C1 segment of cervical spinal cord (tissue), 14 donors: ENCODE data around the gene PRXL2B.
"Not testable (repeated sequence)": the region's sequence is repeated elsewhere in the genome, so short reads cannot be mapped to it uniquely, and the experiment has no call there.

Experiments
- DNase-seq, 14 donors: peaks; one replicate each; lab custom pipeline; 2025; lab: John Stamatoyannopoulos, UW

The PRXL2B gene

DNA sequence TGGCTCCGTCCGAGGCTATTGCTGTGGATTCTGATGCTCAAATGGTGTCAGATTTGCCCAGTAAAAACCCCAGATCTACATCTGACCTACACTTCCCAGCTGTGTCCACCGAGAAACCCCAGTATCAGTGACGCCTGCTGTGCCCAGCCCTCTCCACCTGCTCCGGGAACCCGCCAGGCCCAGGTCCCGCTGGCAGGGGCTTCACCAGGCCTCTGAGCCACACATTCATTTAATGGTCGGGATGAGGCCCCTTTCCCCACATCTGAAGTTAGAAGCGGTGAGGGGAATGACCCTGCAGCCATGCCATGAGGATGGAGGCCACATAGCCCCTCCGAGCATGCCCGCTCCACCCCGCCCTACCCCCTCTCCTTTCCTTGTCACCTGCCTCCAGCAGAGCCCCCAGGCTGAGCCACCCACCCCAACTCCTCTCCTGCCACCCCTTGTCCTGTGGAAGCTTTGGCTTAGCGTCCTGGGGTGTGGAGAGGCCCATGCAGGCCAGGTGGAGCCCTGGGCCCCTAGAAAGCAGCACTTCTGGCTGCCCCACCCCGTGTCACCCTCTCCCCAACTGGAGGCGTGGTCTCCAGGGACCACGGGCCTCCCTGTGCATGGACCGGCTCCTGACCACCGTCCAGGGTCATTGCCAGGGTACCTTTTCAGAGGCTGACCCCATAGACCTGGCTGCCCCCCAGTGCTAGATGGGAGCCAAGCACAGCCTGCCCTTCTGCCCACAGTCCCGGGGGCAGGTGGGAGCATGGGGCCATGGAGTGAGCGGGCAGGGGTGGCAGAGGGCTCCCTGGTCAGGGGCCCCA, 22.4 kb upstream of the PRXL2B start:
- no peak for DNase-seq

DNA sequence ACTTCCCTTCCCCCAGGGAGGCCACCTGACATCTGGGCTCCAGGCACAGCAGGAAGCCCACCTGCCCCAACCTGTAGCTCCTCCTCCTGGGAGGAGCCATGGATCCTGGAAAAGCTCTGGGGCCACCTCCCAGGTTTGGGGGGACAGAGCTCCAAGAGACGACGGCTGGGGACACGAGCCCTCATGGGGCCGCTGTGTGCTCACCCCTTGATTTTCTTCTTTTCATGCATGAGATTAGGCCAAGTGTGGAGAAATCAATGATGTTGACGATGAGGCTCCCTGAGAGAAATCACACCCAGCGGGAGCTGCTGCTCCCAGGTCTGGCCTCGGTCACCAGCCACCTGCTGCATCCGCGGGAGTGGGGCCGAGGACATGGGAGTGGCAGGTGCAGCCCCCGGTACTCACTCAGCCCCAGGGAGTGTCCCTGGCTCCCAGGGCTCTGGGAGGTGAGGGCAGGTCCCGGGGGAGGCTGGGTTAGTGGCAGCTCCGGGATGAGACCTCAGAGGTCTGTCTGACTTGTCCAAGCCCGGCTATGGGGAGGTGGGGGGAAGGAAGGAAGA, 21.7 kb upstream of the PRXL2B start:
- DNase-seq: no peak

DNA sequence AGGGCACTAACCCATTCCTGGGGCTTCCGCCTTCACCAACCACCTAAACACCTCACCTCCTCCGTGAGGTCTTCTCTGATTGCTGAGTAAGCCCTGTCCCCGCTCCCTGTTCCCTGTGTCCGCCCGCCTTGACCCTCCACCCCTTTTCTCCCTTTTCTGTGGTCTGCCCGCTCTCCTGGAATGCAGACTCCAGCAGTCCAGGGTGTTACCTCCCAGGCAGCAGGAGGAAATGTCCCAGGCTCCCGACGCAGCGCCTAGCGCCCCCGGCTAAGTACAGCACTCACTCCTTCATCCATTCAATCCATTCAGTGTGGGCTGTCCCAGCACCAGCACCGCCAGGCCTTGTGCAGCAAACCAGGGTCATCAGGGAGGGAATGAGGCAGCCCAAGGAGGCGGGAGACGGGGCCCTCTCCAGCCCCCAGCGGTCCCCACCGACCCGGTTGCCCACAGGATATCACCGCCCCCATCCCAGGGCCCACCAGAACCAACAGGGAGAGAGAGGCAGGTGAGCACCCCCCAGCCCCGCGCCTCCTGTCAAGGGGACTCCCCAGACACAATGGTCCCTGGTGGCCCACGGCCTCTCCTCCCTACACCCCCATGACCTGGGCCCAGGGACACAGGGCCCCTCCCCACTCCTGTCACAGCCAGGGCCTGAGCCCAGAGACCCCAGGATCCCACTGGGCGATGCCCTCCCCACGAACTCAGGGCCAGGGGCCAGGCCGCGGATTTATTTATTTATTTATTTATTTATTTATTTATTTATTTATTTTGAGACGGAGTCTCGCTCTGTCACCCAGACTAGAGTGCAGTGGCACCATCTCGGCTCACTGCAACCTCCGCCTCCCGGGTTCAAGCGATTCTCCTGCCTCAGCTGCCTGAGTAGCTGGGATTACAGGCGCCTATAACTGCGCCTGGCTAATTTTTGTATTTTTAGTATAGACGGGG, 20.2 kb upstream of the PRXL2B start:
- DNase-seq: no peak

DNA sequence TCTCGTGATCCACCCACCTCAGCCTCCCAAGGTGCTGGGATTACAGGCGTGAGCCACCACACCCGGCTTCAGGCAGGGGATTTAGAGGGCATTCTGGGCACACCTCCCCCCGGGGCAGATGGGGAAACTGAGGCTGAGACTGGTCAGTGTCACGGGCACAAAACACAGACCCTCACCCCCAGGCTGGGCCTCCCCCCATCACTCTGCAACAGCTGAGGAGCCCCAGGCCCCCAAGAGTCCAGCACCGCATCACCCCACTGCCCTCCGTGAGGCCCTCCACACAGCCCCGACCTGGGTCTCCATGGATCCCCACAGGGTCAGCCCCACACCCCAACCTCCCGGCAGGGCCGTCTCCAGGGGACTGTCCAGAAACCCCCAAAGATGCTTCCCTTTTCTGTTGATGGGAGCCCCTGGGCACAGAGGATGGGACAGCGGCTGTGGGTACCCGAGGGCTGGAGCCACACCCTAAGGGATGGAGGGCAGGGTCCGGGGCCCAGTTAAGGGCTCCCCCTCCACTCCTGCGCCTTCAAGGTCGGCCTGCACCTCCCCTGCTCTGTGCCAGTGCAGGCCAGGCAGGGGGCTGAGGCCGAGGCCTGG, 19.4 kb upstream of the PRXL2B start:
- no peak for DNase-seq

DNA sequence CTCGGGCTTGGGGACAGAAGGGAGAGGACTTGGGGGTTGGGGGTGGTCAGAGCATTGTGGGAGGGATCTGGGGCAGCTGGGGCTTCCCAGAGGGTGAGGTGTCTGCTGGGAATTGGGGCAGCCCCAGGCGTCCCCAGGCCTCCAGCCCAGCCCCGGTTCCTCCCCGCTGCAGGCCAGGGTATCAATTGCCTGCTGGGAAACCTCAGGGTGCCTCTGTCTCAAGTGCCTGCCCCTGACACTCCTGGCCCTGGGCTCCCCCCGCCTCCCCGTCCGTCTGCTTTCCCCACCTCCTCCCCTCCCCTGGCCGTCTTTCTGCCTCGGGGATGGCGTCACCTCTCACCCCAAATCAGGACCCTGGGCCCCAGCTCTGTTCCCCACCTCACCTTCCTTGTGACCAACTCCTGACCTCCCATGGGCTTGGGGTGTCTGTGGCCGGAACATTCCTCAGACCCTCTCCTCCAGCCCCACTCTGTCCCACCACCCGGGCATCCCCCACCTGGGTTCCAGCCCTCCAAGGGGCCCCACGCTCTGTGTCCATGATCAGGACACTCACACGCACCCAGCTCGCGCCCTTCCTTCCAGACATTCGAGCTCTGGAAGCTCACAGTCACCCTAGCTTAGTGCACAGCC, 18.3 kb upstream of the PRXL2B start:
- DNase-seq: not testable (repeated sequence)

DNA sequence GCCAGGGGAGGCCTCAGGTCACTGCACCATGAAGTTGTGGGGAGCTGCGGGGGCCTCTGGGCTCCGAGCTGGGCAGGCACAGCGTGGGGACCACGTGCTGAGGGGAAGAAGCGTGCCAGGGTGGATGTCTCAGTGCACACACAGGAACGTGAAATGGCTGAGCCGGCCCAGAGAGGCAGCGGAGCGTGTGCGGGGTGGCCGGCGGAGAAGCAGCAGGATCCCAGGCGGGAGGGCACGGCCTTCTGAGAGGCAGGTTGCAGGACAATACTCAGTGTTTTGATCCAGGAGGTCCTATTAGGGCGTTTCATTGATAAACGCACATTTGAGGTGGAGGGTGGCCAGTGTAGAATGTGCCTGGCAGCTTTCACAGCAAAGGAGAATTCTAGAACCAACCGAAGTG, 17.5 kb upstream of the PRXL2B start:
- no peak for DNase-seq

DNA sequence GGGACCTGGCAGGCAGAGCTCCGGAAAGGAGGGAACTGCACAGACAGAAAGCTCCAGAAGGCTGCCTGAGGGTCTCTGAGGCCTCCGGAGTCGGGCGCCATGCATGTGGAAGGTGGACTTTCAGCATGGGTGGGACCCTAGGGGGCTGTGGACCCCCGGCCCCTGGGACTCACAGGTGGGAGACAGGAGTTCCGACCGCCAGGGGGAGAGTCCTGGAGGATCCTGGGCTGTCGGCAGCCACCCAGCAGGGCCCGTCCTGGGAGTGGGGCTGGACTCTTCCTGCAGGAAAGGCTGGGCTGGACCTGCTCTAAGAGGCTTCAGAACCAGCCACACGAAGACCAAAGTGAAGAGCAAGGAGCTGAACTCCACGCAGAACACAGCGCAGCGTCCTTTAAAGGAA, 16.9 kb upstream of the PRXL2B start:
- not testable (repeated sequence) for DNase-seq

DNA sequence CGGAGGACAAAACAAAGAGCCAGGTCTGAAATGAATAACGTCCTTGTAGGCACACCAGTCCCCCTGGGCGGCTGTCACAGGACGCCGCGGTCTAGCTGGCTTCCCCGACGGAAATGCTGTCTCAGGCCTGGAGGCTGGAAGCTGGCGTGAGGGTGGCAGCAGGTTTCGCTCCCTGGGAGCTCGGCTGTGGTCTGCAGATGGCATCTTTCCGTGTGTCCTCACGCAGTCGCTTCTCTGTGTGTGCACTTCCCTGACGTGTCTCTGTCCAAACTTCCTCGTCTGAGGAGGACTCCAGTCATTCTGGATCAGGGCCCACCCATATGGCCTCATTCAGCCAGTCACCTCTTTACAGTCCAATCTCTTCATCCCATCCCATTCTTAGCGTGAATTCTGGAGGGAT, 16.2 kb upstream of the PRXL2B start:
- DNase-seq: peak in 1 of 14 donors; percentile 56

DNA sequence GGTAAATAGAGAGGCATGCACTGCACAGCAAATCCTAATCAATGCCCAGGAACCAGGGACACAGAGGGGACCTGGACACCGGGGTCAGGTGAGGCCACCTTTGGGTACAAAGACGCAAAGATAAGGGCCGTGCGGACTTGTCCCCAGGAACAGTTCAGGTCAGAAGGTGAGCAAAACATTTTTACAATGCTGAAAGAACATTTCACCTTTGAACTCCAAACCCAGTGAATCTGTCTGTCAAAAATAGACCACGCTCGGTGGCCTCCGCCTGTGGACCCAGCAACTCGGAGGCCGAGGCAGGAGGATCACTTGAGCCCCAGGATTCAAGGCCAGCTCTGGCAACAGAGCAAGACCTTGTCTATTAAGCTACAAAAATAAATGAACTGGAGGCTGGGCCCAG, 15.2 kb upstream of the PRXL2B start:
- DNase-seq: no peak

DNA sequence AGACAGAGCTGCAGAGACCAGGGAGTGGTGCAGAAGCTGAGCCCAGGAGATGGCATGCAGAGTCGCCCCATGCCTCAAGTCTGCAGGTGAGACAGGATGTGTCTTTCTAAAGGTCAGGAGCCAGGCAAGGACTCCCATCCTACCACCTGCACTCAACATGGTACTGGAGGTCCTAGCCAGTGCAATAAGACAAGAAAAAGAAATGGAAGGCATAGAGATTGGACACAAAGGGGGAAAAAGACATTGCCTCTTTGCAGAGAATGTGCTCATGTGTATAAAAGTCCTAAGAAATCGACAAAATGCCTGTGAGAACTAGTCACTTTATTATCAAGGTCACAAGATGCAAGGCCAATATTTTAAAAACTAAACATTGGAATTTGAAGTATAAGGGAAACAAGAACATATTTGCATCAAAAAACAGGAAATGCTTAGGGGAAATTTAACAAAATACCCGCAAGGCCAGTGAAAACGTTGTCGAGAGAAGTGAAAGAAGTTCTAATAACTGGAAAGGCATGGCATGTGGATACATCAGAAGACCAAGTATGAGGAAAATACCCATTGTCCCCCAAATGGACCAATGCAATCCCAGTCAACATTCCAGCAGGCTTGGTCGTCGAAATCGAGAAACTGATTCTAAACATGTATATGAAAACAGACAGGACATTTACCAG, 13.2 kb upstream of the PRXL2B start:
- DNase-seq: no peak

DNA sequence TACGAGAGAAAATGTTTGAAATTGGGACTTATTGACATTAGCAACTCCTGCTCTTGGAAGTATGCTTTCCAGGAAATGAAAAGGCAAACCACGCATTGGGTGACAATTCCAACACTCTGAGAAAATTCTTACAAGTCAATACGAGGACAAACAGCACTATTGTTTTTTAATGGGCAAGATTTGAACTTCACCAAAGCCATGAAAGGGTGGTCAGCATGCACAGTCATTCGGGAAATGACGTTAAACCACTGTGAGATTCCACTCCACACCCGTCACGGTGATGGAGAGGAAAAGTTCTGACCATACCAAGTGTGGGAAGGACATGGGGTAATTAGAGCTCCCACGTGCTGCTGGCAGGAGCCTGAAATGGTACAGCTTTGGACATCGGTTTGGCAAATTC, 12.2 kb upstream of the PRXL2B start:
- no peak for DNase-seq

DNA sequence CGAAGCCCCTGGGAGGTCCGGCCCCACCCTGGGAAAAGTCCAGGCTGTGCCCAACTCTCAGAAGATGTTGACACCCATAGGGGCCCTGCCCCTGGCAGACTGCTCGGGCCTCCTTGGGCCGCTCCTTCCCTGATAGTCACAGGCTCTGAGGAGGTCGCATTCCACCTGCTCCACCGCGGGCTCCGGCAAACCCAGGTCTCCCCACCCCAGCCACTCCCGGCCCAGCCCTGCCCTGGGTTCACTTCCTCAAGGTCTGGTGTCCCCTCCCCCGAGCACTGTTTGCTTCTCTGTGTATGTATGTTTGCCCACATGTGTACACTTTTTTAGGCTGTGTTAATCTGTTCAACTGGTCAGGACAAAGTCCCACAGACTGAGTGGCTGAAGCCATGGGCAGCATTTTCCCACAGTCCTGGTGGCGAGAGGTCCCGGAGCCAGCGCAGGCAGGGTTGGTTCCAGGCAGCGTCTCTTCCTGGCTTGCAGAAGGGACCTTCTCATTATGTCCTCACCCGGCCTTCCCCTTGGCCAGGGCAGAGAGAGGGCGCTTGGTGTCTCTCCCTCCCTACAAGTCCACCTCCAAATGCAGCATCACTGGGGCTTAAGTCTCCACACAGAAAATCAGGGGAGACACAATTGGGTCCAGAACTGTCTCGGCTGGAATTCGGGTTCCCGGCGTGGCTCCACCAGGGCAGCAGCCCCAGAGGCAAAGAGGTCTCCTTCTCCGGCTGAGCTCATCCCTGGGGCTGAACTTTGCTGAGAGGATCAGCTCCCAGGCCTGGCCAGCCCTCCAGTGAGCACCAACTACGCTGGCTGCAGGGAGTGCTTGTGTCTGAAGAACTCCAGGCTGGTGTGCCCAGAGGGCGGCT, 10.5 kb upstream of the PRXL2B start:
- DNase-seq: no peak

DNA sequence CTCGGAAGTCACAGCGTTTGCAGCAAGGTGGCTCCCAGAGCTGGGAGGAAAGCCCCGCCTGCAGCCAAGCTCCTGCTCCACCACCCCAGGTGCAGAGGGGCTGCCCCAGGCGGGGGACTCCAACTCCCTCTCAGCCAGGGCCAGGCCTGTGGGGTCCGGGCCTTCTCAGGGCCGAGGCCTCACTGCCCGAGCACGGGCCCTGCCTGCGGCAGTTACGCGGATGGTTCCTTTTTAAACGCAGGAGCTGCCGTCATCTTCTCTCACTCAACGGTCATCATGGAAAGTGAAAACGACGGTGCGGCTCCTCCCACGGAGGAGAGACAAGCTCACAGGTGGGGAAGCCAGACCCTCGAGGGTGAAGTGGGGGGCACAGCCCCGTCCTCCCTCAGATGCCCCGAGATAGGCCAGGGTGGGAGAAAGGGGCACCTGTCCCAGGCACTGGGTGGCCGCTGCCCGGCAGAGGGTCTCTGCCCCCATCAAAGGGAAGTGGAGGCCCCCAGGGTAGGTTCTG, 9.0 kb upstream of the PRXL2B start:
- not testable (repeated sequence) for DNase-seq

DNA sequence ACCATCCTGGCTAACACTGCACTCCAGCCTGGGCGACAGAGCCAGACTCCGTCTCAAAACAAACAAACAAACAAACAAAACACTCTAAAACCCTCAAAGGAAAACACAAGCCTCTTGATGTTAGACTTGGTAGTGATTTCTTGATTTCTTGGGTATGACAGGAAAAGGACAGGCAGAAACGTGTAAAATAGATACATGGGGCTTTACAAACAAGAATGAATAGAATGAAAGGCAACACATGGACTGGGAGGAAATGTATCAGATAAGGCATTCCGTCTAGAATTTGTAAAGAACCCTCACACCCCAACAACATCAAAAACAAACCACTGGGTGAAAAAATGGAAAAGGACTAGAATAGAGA, 7.8 kb upstream of the PRXL2B start:
- no peak for DNase-seq

DNA sequence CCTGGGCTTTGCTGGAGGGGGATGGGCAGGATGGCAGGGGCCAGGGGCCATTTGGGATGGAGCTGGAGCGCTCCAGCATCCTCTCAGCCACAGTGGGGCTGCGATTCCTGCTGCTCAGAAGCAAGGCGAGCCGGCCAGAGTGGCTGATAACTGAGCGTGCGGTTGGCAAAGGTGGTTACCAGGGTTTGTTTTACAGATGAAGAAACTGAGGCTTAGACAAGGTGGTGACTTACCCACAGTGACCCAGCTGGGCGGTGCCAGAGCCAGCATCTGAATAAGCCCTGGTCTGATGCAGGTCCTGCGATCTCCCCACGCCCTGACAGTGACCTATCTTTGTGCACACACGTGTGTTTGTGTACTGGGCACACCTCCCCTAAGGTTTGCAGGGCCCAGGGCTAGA, 5.9 kb upstream of the PRXL2B start:
- no peak for DNase-seq

DNA sequence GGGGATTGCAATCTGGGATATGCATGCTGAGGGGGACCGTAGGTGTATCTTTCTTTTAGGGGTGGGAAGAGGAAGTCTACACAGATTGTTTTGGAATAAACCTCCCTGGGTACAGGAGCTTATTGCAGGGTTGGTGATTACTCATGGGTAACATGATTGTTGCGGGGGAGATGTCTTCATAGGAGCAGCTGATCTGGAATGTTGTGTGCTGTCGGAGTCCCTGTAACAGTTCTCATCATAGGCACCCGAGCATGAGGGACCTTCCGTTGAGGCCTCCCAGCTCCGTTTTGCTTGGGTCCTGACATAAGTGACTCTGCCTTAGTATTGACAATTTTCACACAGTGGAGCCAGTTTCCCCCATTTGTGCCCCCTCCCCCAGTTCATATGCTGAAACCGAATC, 4.2 kb upstream of the PRXL2B start:
- no peak for DNase-seq

DNA sequence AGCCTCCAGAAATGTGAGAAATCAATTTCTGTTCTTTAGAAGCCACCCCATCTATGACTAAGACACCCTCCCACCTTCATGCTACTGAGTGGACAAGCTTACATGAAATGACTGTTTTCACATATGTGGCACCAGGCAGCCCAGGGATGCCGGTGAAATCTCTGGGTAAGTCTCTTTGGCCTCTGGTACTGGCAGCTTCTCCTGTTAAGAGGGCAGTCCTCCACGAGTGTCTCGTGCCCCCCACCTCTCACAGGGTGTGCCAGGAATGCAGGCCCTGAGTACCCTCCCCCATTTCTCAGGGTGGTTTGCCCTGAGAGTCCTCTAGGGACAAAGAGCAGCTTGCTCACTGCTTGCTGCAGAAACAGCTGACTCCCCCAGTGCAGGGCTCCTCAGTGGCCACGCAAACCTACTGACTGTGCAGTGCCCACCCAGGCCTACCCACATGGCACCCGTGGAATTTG, 3.2 kb upstream of the PRXL2B start:
- DNase-seq: no peak

DNA sequence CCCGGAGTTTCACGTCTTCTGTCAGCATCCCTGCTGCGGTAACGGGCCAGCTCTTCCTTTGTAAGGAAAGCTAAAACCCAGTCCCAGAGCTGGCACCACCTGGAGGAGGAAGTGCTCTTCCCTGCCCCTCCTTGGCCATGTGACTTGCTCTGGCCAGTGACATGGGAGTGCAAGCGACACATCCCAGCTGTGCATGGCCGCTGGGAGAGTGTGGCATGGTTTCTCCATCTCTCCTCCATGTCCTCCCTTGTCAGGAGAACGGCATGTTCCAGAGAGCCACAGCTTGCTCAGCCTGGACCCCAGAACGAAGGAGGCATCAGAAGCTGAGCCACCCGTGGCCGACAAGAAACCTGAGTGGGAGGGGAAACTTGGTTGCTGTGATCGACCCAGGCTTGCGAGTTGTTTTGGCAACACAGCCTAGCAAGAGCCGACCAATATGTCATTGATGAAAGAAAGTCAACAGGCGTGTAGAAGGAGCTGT, 2.7 kb upstream of the PRXL2B start:
- DNase-seq: no peak

DNA sequence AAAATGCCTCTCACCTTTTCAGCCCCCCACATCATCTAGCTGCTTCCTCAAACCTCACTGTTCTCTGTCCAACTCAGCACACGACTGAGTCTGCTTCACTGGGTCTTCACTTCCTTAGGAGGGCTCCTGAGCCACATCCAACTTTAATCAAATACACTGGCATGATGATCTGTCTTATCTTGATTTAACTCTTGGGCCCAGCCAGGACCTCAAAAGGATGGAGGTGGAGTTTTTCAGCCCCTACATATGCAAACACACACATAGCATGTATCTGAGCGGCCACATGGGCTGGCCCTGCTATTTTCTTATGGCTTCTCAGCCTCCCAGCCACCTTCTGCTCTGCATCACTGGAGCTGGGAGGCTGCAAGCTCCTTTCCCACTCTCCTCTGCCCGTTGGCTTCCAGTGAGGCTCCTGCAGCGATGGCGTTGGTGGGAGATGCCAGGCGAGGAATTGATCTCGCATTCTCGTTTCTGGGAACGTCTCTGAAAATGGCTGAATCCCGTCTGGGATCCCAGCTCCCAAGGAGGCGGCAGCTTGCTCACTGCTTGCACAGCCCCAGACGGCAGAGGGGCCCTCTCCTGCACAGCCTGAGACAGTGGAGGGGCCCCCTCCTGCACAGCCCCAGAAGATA, 1.8 kb upstream of the PRXL2B start:
- no peak for DNase-seq
